RWPE1 (cell line): ENCODE data around the gene ASIC5.

Experiments
- CTCF ChIA-PET: fragments of 350-600 bp; sonication (Branson Sonifier 250); formaldehyde crosslinking; extraction: SDS; loops from one replicate; lab custom pipeline; 2021; lab: Yijun Ruan, JAX
- POLR2A ChIA-PET: fragments of 400-600 bp; formaldehyde crosslinking; extraction: SDS; loops from one replicate; lab custom pipeline; 2020; ENCODE audit warnings: antibody characterized with exemption; ENCODE audit not compliant: low non-redundant PET; lab: Yijun Ruan, JAX
- DNase-seq: peaks from one replicate; pipeline ENCODE4 v3.0.0; 2012; ENCODE audit warnings: low spot score
- H3K27ac ChIP-seq: fragments of 450-650 bp; 2 replicates; pipeline ENCODE4 v1.5.1; 2017
- CTCF ChIP-seq: fragments of 450-650 bp; conservative IDR thresholded peaks from 2 replicates; pipeline ENCODE4 v1.5.1; 2017; ENCODE audit warnings: low read depth, mild to moderate bottlenecking

ASIC5 gene

DNA sequence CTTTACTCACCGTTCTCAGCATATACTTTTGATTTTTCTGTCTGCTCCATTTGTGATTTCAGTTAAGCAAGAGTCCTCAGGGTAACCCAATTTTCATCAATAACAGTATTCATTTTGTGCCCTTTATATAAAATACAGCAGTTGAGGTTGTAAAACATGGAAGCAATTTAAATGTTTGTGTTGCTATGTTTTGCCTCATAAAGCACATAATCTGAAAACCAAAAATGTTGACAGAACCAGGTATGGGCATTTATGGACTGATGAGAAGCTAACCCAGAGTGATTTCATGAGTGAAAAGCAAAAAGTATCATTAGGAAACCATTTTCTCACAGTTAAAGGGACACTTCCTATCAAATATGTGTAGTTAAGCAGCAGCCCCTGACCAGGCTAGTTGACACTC, at the start of gene ASIC5:
TSS of gene ASIC5 (minus strand) at position 101 of the 400 bp plus-strand sequence. CDS start at position 50, 51 bp downstream.
- TF ChIP-seq CTCF = no peak
- ChIA-PET CTCF (no interaction called here), POLR2A (no interaction called here)
- no peak within 1 kb of the TSS for H3K27ac ChIP-seq
- DNase-seq = no peak

GRCh38 chr4:155914782-155915181, 48.7 kb upstream of the ASIC5 start:
- no peak for TF ChIP-seq CTCF
- no peak for DNase-seq
- ChIA-PET CTCF (interaction anchor here (0.6 to 0.7 kb wide), 2 partner anchors 198 to 455 kb away, joined by 3 read pairs; no protein-coding TSS in a partner anchor), POLR2A (no interaction called here)
- H3K27ac ChIP-seq = no peak overlapping the region

DNA sequence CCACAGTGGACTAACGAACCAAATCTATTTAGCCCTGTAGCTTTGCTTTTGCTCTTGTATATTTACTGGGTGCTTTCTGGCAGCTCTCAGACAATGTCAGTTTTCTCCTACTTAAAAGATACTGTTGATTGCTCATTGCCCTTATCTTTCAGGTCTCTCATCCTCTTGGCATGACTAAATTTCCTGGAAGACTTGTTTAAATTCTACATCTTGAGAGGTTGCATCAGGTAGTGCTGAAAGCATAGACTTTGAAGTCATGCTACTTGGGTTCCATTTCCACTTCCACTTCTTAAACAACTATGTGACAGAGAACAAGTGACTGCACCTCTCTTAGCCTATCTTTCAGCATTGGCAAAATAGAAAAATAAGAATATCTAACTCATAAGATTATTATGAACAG, 45.8 kb upstream of the ASIC5 start:
- ChIA-PET POLR2A (no interaction called here), CTCF (interaction anchor here (0.6 kb wide), 1 partner anchor 153 kb away, joined by 4 read pairs; the partner anchor contains the start of gene GUCY1B1)
- no peak for TF ChIP-seq CTCF
- DNase-seq = no peak
- H3K27ac ChIP-seq = no peak overlapping the region

DNA sequence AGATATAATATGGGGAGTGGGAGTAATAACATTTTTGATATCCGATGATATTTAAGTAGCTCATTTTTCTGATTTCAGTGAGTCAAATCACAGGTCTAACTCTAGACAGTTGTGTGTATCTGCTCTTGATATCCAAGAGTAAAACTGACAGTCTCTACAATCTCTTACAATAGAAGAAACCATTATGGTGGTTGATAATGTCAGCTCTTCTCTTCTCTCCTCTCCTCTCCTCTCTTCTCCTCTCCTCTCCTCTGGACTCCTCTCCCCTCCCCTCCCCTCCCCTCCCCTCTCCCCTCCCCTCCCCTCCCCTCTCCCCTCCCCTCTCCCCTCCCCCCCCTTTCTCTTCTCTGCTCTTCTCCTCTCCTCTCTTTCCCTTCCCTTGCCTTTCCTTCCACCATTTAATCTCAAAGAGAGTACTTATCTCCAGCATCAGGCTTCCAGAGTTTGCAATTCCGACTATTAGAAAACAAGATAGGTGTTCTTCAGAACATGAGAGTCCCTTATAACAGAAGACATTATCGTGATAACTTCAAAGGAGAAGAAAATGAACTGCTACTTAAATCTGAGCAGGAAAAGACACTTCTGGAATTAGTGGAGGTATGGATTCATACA, 43.6 kb upstream of the ASIC5 start:
- CTCF ChIA-PET = no interaction called here
- DNase-seq = no peak

DNA sequence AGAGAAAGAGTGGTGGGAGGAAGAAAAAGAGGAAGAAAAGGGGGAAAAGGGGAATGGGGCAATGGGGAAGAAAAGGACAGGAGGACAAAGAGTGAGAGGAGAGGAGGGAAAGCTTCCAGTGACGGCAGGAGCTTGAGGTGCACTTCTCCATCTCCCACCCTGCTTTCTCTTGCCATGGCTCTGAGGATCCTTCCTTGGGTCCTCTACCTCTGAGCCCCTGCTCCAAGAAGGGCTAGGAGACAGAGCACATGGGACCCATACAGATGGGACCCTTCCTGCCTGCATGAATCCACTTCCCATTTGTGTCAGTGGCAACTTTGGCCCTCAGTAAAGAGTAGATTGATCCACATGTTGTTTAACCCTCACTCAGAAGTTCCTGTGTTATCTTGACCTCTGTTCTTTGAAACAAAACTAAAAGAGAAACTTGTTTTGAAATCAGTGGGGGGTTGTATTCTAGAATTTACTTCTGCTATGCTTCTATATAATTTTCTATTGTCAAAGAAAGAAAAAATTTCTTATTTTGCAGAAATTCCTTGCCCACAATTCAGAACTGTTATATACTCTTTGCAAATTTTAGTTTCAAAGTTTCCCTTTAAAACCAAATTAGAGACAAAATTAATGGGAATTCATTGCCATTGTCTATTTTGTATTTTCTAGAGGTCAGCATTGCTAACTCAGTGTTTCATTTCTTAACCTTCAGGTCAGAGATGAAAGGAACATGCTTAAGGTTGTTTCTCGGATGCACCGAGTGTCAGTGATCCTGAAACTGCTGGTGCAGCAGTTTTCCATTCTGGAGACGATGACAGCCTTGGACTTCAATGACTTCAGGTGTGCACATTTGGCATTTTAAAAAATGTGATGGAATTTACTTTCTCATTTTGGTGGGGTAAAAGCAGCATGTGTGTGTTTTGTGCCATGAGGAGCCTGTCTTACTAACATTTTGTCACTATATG, 42.4 kb upstream of the ASIC5 start:
- no peak overlapping the region for H3K27ac ChIP-seq
- no peak for DNase-seq
- TF ChIP-seq CTCF = no peak
- POLR2A ChIA-PET = no interaction called here
- CTCF ChIA-PET = interaction anchor here (0.6 to 0.7 kb wide), 2 partner anchors 27 to 1336 kb away, joined by 4 read pairs; no protein-coding TSS in a partner anchor

More for the DNA sequence above, 43.6 kb upstream of the ASIC5 start:
- TF ChIP-seq CTCF = no peak
- POLR2A ChIA-PET = no interaction called here
- no peak overlapping the region for H3K27ac ChIP-seq

GRCh38 chr4:155907556-155907955, 41.5 kb upstream of the ASIC5 start:
- DNase-seq = no peak
- ChIA-PET POLR2A (no interaction called here), CTCF (interaction anchor here (0.7 kb wide), 1 partner anchor 26 kb away, joined by 4 read pairs; no protein-coding TSS in a partner anchor)
- no peak for TF ChIP-seq CTCF
- H3K27ac ChIP-seq = no peak overlapping the region
